GM19438 (cell line): ENCODE data around the gene VAV3.
"Not testable (repeated sequence)": the region's sequence is repeated elsewhere in the genome, so short reads cannot be mapped to it uniquely, and the experiment has no call there.

Experiments
- ATAC-seq: cut with Tn5 transposase; IDR thresholded peaks from one replicate; pipeline ENCODE4 v1.9.1; 2021; ENCODE audit warnings: low read depth; ENCODE audit not compliant: unreplicated experiment

Gene VAV3

GRCh38 chr1:107895403-107896191 lies 69.4 kb downstream of the VAV3 start:
- ATAC-seq = no peak

GRCh38 chr1:107894605-107895004 lies 70.4 kb downstream of the VAV3 start:
- ATAC-seq = no peak

- ATAC-seq = not testable (repeated sequence)
Measured at GRCh38 chr1:107893350-107893749, 71.6 kb downstream of the VAV3 start.

GRCh38 chr1:107889524-107889923 lies 75.5 kb downstream of the VAV3 start:
- no peak for ATAC-seq

- no peak for ATAC-seq
Measured at GRCh38 chr1:107883562-107883961, 81.4 kb downstream of the VAV3 start.

- ATAC-seq = no peak
Measured at GRCh38 chr1:107879927-107880326, 85.1 kb downstream of the VAV3 start.

- ATAC-seq = no peak
Measured at GRCh38 chr1:107879346-107879745, 85.6 kb downstream of the VAV3 start.

GRCh38 chr1:107877745-107878144 lies 87.2 kb downstream of the VAV3 start:
- ATAC-seq = no peak

- ATAC-seq = no peak
Measured at GRCh38 chr1:107877092-107877491, 87.9 kb downstream of the VAV3 start.

- ATAC-seq = no peak
Measured at GRCh38 chr1:107875689-107876088, 89.3 kb downstream of the VAV3 start.

GRCh38 chr1:107874221-107874620 lies 90.8 kb downstream of the VAV3 start:
- ATAC-seq = no peak

- ATAC-seq = no peak
Measured at GRCh38 chr1:107871687-107872395, 93.1 kb downstream of the VAV3 start.

- no peak for ATAC-seq
Measured at GRCh38 chr1:107871259-107871658, 93.7 kb downstream of the VAV3 start.

- ATAC-seq = no peak
Measured at GRCh38 chr1:107870696-107871095, 94.3 kb downstream of the VAV3 start.

GRCh38 chr1:107867897-107868296 lies 97.1 kb downstream of the VAV3 start:
- no peak for ATAC-seq

- ATAC-seq = no peak
Measured at GRCh38 chr1:107867422-107867821, 97.6 kb downstream of the VAV3 start.

- ATAC-seq = no peak
Measured at GRCh38 chr1:107866870-107867269, 98.1 kb downstream of the VAV3 start.

GRCh38 chr1:107865627-107866026 lies 99.4 kb downstream of the VAV3 start:
- ATAC-seq = no peak

GRCh38 chr1:107863342-107863741 lies 101.6 kb downstream of the VAV3 start:
- ATAC-seq = no peak

GRCh38 chr1:107862064-107862463 lies 102.9 kb downstream of the VAV3 start:
- no peak for ATAC-seq

GRCh38 chr1:107858323-107858722 lies 106.7 kb downstream of the VAV3 start:
- no peak for ATAC-seq

GRCh38 chr1:107851418-107851817 lies 113.6 kb downstream of the VAV3 start:
- ATAC-seq = no peak
